Eye (tissue), 1 donor: Measurements from ENCODE around the gene PSMC4.

ENCODE experiments used
- DNase-seq: peaks from one replicate; pipeline ENCODE4 v3.0.0-alpha.2; 2015

The PSMC4 gene

DNA sequence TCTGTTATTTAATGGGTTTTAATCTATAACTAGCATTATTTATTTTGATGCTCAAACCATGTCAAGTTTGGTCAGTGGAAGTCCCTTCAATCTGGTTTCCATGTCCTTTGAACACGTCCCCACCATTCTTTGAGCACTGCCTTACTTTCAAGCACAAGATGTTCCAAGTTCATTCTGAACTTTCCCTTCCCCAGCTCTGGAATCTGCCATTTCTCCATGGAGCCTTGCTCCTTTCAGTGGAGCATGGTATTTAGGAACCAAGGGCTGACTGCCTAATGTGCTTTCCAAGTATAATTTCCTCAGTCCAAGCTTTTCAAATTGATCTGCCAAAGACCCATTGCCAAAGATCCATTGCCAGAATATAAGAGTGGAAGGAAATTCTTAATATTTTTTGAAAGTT lies 24.8 kb downstream of the PSMC4 start:
- peak; percentile 11 for DNase-seq

- no peak for DNase-seq
These were observed 25.3 kb downstream of the PSMC4 start for GRCh38 chr19:39996218-39996810.

GRCh38 chr19:39996811-39997637 lies 26.1 kb downstream of the PSMC4 start, which contains the start of gene ZNF546:
ZNF546 (plus strand) TSS chr19:39997060; CDS start chr19:39998327, 1,267 bp downstream.
- DNase-seq, result peak; percentile 97

- DNase-seq, result no peak
These were observed 26.8 kb downstream of the PSMC4 start for GRCh38 chr19:39997638-39998216.

GRCh38 chr19:39998501-39998900 lies 27.5 kb downstream of the PSMC4 start:
- no peak for DNase-seq

- no peak for DNase-seq
These were observed 34.8 kb downstream of the PSMC4 start for GRCh38 chr19:40005691-40006272.

DNA sequence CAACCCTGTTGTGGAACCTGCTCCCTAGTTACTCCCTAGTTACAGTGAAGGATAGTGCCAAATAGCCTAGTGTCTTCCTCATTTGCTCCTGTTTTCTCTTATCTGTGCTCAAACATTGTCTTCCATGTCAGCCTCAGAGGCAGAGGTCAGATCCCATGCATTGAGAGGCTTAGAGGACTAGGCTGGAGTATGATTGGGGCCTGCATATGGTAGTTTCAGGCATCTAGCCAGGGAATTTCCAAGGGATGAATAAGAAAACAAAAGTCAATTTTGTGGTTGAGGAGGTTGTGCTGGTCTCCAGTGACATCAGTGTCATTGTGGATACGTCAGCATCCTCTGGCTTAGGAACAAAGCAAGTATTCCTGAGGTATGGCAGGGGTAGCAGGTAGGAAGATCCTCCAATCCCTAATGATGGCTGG lies 35.3 kb downstream of the PSMC4 start:
- no peak for DNase-seq

GRCh38 chr19:40009674-40010073 lies 38.7 kb downstream of the PSMC4 start:
- no peak for DNase-seq

GRCh38 chr19:40013991-40014390 lies 43.0 kb downstream of the PSMC4 start:
- DNase-seq, result no peak

- DNase-seq, result no peak
These were observed 53.0 kb downstream of the PSMC4 start for GRCh38 chr19:40023969-40024368.

GRCh38 chr19:40025938-40026596 lies 55.1 kb downstream of the PSMC4 start:
- no peak for DNase-seq

DNA sequence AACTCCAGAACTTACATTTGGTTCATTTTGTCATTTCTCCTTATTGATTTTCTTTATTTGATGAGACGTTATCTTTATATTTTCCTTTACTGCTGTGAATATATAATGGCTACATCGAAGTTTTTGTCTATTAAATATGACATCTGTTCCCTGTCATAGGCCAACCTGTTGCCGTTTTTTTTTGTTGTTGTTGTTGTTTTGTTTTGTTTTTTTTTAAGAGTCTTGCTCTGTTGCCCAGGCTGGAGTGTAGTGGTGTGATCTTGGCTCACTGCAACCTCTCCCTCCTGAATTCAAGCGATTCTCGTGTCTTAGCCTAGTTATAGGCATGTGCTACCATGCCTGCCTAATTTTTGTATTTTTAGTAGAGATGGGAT lies 55.6 kb downstream of the PSMC4 start:
- DNase-seq, result no peak
